Hindlimb muscle (tissue), 1 donor: ENCODE results near the gene ODAD2. TPM values are rescaled to one million over a fixed set of nuclear protein-coding genes. Genes with fewer than 3 reads are reported as not detected.
"Not testable (repeated sequence)": the region's sequence is repeated elsewhere in the genome, so short reads cannot be mapped to it uniquely, and the experiment has no call there.

Experiments used
- DNase-seq: peaks from one replicate; pipeline ENCODE4 v3.0.0-alpha.2; 2013
- polyA plus RNA-seq: library from polyadenylated mRNA; unstranded; fragments of 120-200 nt; gene quantifications from one replicate; pipeline ENCODE4 v1.2.1, GENCODE V29; 2013; ENCODE audit not compliant: insufficient read length

ODAD2 gene
- 0.84 TPM for polyA plus RNA-seq

GRCh38 chr10:27998954-27999275 lies at the start of gene ODAD2:
Gene ODAD2 (minus strand): TSS chr10:27999079. CDS start chr10:27995142, 3,937 bp downstream.
- no peak for DNase-seq

- no peak for DNase-seq
Measured at GRCh38 chr10:28047061-28047460, 48.2 kb upstream of the ODAD2 start.

- no peak for DNase-seq
Measured at GRCh38 chr10:28046579-28046978, 47.7 kb upstream of the ODAD2 start.

GRCh38 chr10:28043941-28044340 lies 45.1 kb upstream of the ODAD2 start:
- DNase-seq: no peak

- no peak for DNase-seq
Measured at GRCh38 chr10:28036587-28036986, 37.7 kb upstream of the ODAD2 start.

- DNase-seq: no peak
Measured at GRCh38 chr10:28020993-28021982, 22.4 kb upstream of the ODAD2 start.

- DNase-seq: no peak
Measured at GRCh38 chr10:28020080-28020860, 21.4 kb upstream of the ODAD2 start.

- DNase-seq: no peak
Measured at GRCh38 chr10:28014651-28015050, 15.8 kb upstream of the ODAD2 start.

GRCh38 chr10:28012990-28013515 lies 14.2 kb upstream of the ODAD2 start:
- DNase-seq: no peak

- no peak for DNase-seq
Measured at GRCh38 chr10:28010821-28011220, 11.9 kb upstream of the ODAD2 start.

- no peak for DNase-seq
Measured at GRCh38 chr10:28008054-28008453, 9.2 kb upstream of the ODAD2 start.

GRCh38 chr10:28001353-28001752 lies 2.5 kb upstream of the ODAD2 start:
- DNase-seq: no peak

GRCh38 chr10:27998178-27998953 lies 513 bp downstream of the ODAD2 start:
- peak; percentile 57 for DNase-seq

GRCh38 chr10:27997865-27998177 lies 1.1 kb downstream of the ODAD2 start:
- DNase-seq: no peak

- no peak for DNase-seq
Measured at GRCh38 chr10:27995311-27995710, 3.6 kb downstream of the ODAD2 start.

- DNase-seq: not testable (repeated sequence)
Measured at GRCh38 chr10:27989357-27989756, 9.5 kb downstream of the ODAD2 start.

GRCh38 chr10:27986821-27987220 lies 12.1 kb downstream of the ODAD2 start:
- no peak for DNase-seq

- no peak for DNase-seq
Measured at GRCh38 chr10:27982875-27983543, 15.9 kb downstream of the ODAD2 start.

- no peak for DNase-seq
Measured at GRCh38 chr10:27981744-27982143, 17.1 kb downstream of the ODAD2 start.

GRCh38 chr10:27970795-27971194 lies 28.1 kb downstream of the ODAD2 start:
- DNase-seq: not testable (repeated sequence)

GRCh38 chr10:27969931-27970330 lies 28.9 kb downstream of the ODAD2 start:
- not testable (repeated sequence) for DNase-seq

- DNase-seq: no peak
Measured at GRCh38 chr10:27959093-27959715, 39.7 kb downstream of the ODAD2 start.
